HepG2 (cell line): ENCODE measurements around the gene ANKRD11. TPM values are rescaled to one million over a fixed set of nuclear protein-coding genes. Genes with fewer than 3 reads are reported as not detected.

Source experiments
- ATF7 ChIP-seq, 2 experiments: fragments of 450-650 bp in 1 of 2; sonication (generic) in 1 of 2; formaldehyde crosslinking in 1 of 2; IDR thresholded peaks; 2 replicates each; pipeline versions ENCODE4 v1.4.0 to v1.6.1; 2016 to 2020; ENCODE audit warnings: antibody characterized with exemption in 1 of 2, mild to moderate bottlenecking in 1 of 2, missing genetic modification reagents in 1 of 2
- CCDC6 ChIP-seq: sonication (generic); formaldehyde crosslinking; IDR thresholded peaks from 2 replicates; pipeline ENCODE4 v1.8.1; 2022; ENCODE audit warnings: mild to moderate bottlenecking, missing genetic modification reagents, moderate library complexity
- POLR2A ChIP-seq, 2 experiments: IDR thresholded peaks; 2 replicates each; pipeline ENCODE4 v1.6.1; 2011; ENCODE audit warnings: low read depth in 2 of 2, low read length in 2 of 2, mild to moderate bottlenecking in 1 of 2, moderate library complexity in 1 of 2; ENCODE audit not compliant: insufficient read depth in 1 of 2
- ZMAT3 ChIP-seq: sonication (generic); formaldehyde crosslinking; conservative IDR thresholded peaks from 2 replicates; pipeline ENCODE4 v1.7.0; 2021; ENCODE audit warnings: missing genetic modification reagents
- ZNF441 ChIP-seq: sonication (generic); formaldehyde crosslinking; IDR thresholded peaks from 2 replicates; pipeline ENCODE4 v1.7.0; 2021; ENCODE audit warnings: missing genetic modification reagents, borderline replicate concordance
- ZNF549 ChIP-seq: sonication (generic); formaldehyde crosslinking; IDR thresholded peaks from 2 replicates; pipeline ENCODE4 v1.5.0; 2020; ENCODE audit warnings: missing genetic modification reagents
- ZNF563 ChIP-seq: sonication (generic); formaldehyde crosslinking; IDR thresholded peaks from 2 replicates; pipeline ENCODE4 v1.8.0; 2022; ENCODE audit warnings: mild to moderate bottlenecking, moderate library complexity, missing genetic modification reagents
- ZNF607 ChIP-seq: sonication (generic); formaldehyde crosslinking; IDR thresholded peaks from 2 replicates; pipeline ENCODE4 v1.5.1; 2020; ENCODE audit warnings: missing genetic modification reagents, mild to moderate bottlenecking, borderline replicate concordance
- polyA plus RNA-seq, 8 experiments: library from polyadenylated mRNA; depleted of rRNA in 3 of 8; stranded (reverse) in 7 of 8; unstranded in 1 of 8; fragments of >200 nt; fragmentation: Illumina TruSeq in 4 of 8; extraction: Trizol in 4 of 8; gene quantifications; 2 replicates each; pipeline versions ENCODE4 v1.2.1 to v1.2.3, GENCODE V29; 2011 to 2016; ENCODE audit warnings: low read depth in 4 of 8, missing spikeins in 1 of 8, mixed read lengths in 1 of 8; ENCODE audit not compliant: insufficient read depth in 1 of 8
- total RNA-seq, 5 experiments: library from RNA; depleted of rRNA; stranded (reverse); fragments of >200 nt; fragmentation: Illumina TruSeq; extraction: Trizol; gene quantifications; 2 replicates each; pipeline ENCODE4 v1.2.3, GENCODE V29; 2016; ENCODE audit warnings: low read depth in 1 of 5
- TF ChIP-seq, protein P1 (sequence below): sonication (generic); formaldehyde crosslinking; IDR thresholded peaks from 2 replicates; pipeline ENCODE4 v1.4.0; 2020; ENCODE audit warnings: mild to moderate bottlenecking, missing genetic modification reagents, borderline replicate concordance
- TF ChIP-seq, protein P2 (sequence below): IDR thresholded peaks from 2 replicates; pipeline ENCODE4 v1.6.1; 2012; ENCODE audit warnings: low read depth, low read length, improper control_type of control experiment
- TF ChIP-seq, protein P3 (sequence below): sonication (generic); formaldehyde crosslinking; IDR thresholded peaks from 2 replicates; pipeline ENCODE4 v1.5.0; 2020; ENCODE audit warnings: missing genetic modification reagents
- TF ChIP-seq, protein P4 (sequence below): fragments of 450-650 bp; IDR thresholded peaks from 2 replicates; pipeline ENCODE4 v1.6.1; 2017
- TF ChIP-seq, protein P5 (sequence below): sonication (generic); formaldehyde crosslinking; IDR thresholded peaks from 2 replicates; pipeline ENCODE4 v1.5.0; 2020; ENCODE audit warnings: mild to moderate bottlenecking, missing genetic modification reagents

Gene ANKRD11
- total and polyA plus RNA-seq, 2 of the 13 experiments (the other 11 are each of a cell fraction or from before 2014, with no cell fraction given), result 21.4 to 38.4 TPM

DNA sequence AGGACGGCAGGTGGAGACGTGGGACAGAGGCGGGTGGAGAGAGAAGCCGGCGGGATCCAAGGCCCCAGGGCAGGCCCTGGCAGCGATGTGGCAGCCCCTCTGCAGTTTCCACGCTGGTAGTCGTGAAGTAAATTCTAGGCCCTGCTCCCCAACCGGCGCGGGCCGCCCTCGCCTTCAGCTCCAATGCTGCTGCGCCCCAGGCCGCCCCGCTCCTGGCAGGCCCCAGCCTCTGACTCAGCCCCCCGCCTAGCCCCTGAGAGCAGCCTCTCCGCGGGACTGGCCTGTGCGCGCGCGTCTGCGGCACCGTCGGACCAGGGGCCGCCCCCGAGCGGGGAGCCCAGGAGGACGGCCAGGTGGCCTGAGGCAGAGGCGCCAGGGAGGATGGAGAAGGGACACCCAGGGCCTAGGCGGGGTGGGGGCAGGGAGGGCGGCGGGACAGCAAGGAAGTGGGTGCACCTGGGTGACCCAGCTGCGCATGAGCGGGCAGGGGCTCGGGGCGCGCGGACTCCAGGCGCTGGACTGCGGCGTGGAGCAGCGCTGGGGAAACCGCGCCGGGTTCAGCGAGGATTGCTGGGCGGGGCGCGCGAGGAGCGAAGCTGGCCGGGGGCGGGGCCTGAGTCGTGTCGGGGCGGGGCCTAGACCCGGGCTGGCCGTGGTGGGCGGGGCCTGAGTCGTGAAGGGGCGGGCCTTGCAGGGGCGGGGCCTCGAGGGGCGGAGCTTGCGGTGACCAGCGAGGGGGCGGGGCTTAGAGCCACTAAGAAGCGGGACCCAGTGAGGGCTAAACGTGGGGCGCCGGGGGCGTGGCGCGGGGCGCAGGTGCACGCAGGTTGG, 243.2 kb downstream of the ANKRD11 start (continued):
- no peak for TF ChIP-seq ATF7 (IDR thresholded peaks at IDR 0.05)
- TF ChIP-seq ATF7 (CRISPR knock-in tag; IDR thresholded peaks at IDR 0.05), result no peak
- TF ChIP-seq ZNF563 (CRISPR knock-in tag), result peak; percentile 30; the same call in 1 of the 2 replicates
- TF ChIP-seq, protein P1, sequence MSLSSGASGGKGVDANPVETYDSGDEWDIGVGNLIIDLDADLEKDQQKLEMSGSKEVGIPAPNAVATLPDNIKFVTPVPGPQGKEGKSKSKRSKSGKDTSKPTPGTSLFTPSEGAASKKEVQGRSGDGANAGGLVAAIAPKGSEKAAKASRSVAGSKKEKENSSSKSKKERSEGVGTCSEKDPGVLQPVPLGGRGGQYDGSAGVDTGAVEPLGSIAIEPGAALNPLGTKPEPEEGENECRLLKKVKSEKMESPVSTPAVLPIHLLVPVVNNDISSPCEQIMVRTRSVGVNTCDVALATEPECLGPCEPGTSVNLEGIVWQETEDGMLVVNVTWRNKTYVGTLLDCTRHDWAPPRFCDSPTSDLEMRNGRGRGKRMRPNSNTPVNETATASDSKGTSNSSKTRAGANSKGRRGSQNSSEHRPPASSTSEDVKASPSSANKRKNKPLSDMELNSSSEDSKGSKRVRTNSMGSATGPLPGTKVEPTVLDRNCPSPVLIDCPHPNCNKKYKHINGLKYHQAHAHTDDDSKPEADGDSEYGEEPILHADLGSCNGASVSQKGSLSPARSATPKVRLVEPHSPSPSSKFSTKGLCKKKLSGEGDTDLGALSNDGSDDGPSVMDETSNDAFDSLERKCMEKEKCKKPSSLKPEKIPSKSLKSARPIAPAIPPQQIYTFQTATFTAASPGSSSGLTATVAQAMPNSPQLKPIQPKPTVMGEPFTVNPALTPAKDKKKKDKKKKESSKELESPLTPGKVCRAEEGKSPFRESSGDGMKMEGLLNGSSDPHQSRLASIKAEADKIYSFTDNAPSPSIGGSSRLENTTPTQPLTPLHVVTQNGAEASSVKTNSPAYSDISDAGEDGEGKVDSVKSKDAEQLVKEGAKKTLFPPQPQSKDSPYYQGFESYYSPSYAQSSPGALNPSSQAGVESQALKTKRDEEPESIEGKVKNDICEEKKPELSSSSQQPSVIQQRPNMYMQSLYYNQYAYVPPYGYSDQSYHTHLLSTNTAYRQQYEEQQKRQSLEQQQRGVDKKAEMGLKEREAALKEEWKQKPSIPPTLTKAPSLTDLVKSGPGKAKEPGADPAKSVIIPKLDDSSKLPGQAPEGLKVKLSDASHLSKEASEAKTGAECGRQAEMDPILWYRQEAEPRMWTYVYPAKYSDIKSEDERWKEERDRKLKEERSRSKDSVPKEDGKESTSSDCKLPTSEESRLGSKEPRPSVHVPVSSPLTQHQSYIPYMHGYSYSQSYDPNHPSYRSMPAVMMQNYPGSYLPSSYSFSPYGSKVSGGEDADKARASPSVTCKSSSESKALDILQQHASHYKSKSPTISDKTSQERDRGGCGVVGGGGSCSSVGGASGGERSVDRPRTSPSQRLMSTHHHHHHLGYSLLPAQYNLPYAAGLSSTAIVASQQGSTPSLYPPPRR (CRISPR knock-in tag), result no peak
- TF ChIP-seq, protein P2, sequence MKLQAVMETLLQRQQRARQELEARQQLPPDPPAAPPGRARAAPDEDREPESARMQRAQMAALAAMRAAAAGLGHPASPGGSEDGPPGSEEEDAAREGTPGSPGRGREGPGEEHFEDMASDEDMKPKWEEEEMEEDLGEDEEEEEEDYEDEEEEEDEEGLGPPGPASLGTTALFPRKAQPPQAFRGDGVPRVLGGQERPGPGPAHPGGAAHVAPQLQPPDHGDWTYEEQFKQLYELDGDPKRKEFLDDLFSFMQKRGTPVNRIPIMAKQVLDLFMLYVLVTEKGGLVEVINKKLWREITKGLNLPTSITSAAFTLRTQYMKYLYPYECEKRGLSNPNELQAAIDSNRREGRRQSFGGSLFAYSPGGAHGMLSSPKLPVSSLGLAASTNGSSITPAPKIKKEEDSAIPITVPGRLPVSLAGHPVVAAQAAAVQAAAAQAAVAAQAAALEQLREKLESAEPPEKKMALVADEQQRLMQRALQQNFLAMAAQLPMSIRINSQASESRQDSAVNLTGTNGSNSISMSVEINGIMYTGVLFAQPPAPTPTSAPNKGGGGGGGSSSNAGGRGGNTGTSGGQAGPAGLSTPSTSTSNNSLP, result no peak
- TF ChIP-seq ZNF549 (CRISPR knock-in tag), result no peak
- TF ChIP-seq ZNF607 (CRISPR knock-in tag), result peak; percentile 98
- peak; percentile 29 to 65 for TF ChIP-seq POLR2A (IDR thresholded peaks at IDR 0.05; ENCODE audit: insufficient read depth in 1 of 2, low read depth in 2 of 2, low read length in 2 of 2)
- no peak; the same call in 1 of the 2 replicates for TF ChIP-seq ZNF441 (CRISPR knock-in tag)
- TF ChIP-seq, protein P3, sequence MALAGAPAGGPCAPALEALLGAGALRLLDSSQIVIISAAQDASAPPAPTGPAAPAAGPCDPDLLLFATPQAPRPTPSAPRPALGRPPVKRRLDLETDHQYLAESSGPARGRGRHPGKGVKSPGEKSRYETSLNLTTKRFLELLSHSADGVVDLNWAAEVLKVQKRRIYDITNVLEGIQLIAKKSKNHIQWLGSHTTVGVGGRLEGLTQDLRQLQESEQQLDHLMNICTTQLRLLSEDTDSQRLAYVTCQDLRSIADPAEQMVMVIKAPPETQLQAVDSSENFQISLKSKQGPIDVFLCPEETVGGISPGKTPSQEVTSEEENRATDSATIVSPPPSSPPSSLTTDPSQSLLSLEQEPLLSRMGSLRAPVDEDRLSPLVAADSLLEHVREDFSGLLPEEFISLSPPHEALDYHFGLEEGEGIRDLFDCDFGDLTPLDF (CRISPR knock-in tag), result peak; percentile 31; the same call in 1 of the 2 replicates
- TF ChIP-seq ZMAT3, result no peak; the same call in none of the 2 replicates
- TF ChIP-seq, protein P4, sequence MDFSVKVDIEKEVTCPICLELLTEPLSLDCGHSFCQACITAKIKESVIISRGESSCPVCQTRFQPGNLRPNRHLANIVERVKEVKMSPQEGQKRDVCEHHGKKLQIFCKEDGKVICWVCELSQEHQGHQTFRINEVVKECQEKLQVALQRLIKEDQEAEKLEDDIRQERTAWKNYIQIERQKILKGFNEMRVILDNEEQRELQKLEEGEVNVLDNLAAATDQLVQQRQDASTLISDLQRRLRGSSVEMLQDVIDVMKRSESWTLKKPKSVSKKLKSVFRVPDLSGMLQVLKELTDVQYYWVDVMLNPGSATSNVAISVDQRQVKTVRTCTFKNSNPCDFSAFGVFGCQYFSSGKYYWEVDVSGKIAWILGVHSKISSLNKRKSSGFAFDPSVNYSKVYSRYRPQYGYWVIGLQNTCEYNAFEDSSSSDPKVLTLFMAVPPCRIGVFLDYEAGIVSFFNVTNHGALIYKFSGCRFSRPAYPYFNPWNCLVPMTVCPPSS, result no peak
- TF ChIP-seq, protein P5, sequence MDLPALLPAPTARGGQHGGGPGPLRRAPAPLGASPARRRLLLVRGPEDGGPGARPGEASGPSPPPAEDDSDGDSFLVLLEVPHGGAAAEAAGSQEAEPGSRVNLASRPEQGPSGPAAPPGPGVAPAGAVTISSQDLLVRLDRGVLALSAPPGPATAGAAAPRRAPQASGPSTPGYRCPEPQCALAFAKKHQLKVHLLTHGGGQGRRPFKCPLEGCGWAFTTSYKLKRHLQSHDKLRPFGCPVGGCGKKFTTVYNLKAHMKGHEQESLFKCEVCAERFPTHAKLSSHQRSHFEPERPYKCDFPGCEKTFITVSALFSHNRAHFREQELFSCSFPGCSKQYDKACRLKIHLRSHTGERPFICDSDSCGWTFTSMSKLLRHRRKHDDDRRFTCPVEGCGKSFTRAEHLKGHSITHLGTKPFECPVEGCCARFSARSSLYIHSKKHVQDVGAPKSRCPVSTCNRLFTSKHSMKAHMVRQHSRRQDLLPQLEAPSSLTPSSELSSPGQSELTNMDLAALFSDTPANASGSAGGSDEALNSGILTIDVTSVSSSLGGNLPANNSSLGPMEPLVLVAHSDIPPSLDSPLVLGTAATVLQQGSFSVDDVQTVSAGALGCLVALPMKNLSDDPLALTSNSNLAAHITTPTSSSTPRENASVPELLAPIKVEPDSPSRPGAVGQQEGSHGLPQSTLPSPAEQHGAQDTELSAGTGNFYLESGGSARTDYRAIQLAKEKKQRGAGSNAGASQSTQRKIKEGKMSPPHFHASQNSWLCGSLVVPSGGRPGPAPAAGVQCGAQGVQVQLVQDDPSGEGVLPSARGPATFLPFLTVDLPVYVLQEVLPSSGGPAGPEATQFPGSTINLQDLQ (CRISPR knock-in tag), result no peak
- peak; percentile 67; the same call in 1 of the 2 replicates for TF ChIP-seq CCDC6 (CRISPR knock-in tag)
